GM04503 (cell line): ENCODE results near the gene ERGIC1.
"Not testable (repeated sequence)": the region's sequence is repeated elsewhere in the genome, so short reads cannot be mapped to it uniquely, and the experiment has no call there.

ENCODE experiments used
- DNase-seq: peaks from one replicate; pipeline ENCODE4 v3.0.0-alpha.2; 2012; ENCODE audit warnings: low read depth

The ERGIC1 gene

DNA sequence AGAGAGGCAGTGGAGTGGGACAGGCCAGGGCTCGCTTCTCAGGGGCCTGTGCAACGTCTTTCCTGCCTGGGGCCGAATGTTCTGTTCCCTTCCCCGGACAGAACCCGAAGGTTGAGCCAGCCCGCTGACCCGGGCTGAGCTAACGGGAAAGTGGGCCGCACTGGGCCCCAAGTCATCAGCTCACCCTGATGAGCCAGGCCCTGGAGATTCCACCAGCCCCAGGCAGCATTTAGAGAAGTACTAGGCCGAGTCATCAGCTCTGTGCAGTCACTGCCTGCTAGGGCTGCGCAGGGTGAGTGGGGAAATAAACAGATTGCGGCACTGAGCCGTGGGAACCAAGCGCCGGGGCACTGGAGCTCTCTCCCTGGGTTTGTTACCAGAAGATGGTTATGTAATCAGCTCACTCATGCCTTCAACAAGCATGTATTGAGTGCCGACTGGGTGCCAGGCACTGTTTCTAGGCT, 33.9 kb upstream of the ERGIC1 start:
- DNase-seq, result peak; percentile 91

- peak; percentile 95 for DNase-seq
These were observed 32.8 kb upstream of the ERGIC1 start for GRCh38 chr5:172801179-172801671.

- DNase-seq, result no peak
These were observed 31.9 kb upstream of the ERGIC1 start for GRCh38 chr5:172802112-172802511.

DNA sequence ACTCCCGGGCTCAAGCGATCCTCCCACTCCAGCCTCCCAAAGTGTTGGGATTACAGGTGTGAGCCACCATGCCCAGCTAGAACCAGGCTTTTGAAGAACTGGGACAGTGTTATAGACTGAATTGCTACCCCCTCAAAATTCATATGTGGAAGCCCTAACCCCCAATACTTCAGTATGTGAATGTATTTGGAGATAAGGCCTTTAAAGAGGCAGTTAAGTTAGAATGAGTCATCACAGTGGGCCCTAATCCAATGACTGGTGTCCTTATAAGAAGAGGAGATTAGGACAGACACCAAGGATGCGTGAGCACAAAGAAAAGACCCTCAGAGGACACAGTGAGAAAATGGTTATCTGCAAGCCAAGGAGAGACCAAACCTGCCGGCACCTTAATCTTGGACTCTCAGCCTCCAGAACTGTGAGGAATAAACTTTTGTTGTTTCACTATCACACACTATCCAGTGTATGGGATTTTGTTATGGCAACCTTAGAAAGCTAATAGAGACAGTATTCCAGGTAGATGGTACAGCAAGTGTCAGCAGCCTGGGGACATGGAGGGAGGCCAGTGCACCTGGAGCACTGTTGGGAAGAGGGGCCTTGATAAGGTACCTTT, 31.4 kb upstream of the ERGIC1 start:
- DNase-seq, result no peak

GRCh38 chr5:172805018-172805683, 28.9 kb upstream of the ERGIC1 start:
- DNase-seq, result no peak

- DNase-seq, result no peak
These were observed 28.3 kb upstream of the ERGIC1 start for GRCh38 chr5:172805736-172806255.

GRCh38 chr5:172806897-172807672, 27.0 kb upstream of the ERGIC1 start:
- no peak for DNase-seq

DNA sequence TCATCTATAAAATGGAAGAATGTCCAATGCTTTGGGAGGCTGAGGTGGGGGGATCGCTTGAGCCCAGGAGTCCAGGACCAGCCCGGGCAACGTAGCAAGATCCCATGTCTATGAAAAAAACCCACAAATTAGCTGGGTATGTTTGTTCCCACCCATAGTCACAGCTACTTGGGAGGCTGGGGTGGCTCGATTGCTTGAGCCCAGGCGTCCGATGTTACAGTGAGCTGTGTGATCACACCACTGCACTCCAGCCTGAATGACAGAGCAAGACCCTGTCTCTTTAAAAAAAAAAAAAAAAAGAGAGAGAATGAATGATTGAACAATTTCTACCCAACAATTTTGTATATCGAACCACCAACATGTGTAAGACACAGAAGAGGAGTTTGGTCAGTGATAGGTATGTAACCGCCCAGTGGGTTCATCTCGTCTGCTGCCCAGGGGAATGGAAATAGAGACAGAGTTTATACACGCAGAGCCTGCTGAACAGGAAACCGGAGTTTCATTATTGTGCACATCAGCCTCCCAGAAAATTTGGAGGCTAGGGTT, 26.2 kb upstream of the ERGIC1 start:
- DNase-seq, result no peak

GRCh38 chr5:172809774-172810173, 24.3 kb upstream of the ERGIC1 start:
- DNase-seq, result no peak

GRCh38 chr5:172810996-172811395, 23.1 kb upstream of the ERGIC1 start:
- DNase-seq, result not testable (repeated sequence)

DNA sequence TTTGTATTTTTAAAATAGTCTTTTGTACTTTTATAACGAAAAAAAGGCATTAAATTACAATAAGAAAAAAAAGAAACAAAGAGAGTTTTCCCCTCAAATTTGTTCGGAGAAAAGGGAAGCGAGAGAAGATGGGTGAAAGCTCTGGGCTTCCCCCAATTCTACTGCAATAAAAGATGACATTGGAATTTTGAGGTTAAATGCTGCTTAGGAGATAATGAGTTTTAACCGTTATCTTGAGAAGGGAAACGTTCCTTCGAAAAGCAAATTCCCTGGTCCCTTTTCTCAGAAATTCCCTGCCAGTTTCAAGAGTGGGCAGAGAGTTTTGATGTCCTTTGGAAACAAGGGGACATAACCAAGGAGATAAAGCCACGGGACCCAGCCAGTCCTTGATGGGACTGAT, 18.4 kb upstream of the ERGIC1 start:
- DNase-seq, result no peak

- DNase-seq, result no peak
These were observed 17.0 kb upstream of the ERGIC1 start for GRCh38 chr5:172816925-172817562.

DNA sequence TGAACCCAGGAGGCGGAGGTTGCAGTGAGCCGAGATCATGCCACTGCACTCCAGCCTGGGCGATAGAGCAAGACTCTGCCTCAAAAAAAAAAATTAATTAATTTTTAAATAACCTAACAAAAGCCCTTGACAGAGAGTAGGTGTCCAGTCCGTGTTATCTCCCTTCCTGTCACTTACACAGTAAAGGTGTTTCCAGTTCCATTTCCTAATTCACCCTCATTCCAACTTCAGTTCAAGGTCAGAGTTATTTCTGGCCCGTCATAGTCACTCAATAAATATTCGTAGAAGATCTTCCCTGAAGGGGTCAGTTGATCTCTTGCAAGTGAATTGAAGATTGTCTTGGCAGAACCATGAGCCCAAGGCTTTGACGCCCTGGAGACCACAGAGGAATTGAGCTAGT, 16.4 kb upstream of the ERGIC1 start:
- no peak for DNase-seq

GRCh38 chr5:172818081-172818480, 16.0 kb upstream of the ERGIC1 start:
- DNase-seq, result no peak

DNA sequence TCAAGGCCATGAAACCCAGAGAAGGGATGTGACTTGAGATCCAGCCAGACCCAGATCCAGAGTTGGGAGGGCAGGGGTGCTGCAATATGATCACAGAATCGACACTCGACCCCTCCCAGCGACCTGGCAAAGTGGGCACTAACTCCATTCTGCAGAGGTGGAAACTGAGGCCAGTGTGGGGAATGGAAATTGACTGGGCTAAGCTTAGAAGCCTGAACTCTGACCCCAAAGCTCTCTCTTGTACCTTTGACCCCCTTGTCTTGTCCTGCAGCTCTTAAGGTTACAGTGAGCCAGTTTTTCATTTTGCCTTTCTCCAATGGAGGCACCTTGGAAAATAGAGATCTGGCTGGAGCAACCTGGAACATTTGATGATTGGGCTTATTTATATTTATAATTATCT, 14.5 kb upstream of the ERGIC1 start:
- no peak for DNase-seq

GRCh38 chr5:172820046-172820767, 13.8 kb upstream of the ERGIC1 start:
- no peak for DNase-seq

GRCh38 chr5:172821340-172821985, 12.6 kb upstream of the ERGIC1 start:
- DNase-seq, result no peak

GRCh38 chr5:172823840-172824362, 10.2 kb upstream of the ERGIC1 start:
- DNase-seq, result no peak

DNA sequence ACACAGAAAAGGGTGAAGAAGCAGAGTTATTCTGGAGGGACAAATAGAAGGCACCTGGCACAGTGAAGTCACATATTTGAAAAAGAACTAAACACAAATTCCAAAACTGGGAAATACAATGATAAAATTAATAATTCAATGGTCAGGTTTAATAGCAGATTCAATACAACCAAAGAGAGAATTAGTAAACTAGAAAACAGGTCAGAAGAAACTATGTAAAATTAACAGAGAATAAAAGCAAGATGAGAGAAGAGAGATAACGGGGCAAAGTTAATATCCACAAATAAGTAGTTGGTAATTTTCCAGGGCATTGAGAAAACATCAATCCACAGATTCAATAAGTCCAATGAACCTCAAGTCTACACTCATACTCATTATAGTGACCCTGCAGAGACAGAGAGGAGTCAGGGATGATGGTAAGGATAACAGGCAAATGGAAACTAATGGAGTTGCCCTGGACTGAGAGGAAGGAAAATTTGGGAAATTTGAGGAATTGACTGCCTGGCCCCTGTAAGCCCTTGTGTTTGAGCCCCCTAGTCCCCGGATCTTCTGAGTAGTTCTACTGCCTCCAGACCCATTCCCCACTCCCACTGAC, 8.3 kb upstream of the ERGIC1 start:
- DNase-seq, result no peak

DNA sequence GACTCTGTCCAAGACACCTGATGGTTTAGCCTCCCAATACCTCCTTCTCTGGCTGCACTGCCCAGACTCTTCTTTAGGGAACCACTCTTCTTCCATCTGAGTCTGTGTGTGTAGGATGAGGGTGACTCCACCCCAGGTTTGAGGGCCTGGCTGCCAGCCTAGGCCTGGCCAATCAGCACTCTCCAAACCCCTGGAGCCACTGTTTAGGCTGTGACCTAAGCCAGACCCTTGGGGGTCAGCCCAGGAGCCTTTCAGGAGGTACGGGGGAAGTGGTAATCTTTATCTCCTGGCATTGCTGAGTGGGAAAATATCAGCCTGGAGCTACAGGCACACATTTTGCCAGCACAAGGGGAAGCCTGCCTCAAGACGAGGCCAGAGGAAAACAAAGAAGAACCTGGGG, 6.2 kb upstream of the ERGIC1 start:
- no peak for DNase-seq
